H9 (cell line): ENCODE data around the gene PHF12. TPM values are rescaled to one million over a fixed set of nuclear protein-coding genes. Genes with fewer than 3 reads are reported as not detected.

Experiments
- DNase-seq: peaks from one replicate; pipeline ENCODE4 v3.0.0-alpha.2; 2017
- H2AFZ ChIP-seq: one replicate; pipeline ENCODE4 v1.6.1; 2013; ENCODE audit warnings: mild to moderate bottlenecking, low read length, control low read depth, moderate library complexity
- H2AK5ac ChIP-seq: 2 replicates; pipeline ENCODE4 v1.6.1; 2013; ENCODE audit warnings: low read length, control low read depth, mixed read lengths; ENCODE audit not compliant: insufficient read length
- H2BK120ac ChIP-seq: one replicate; pipeline ENCODE4 v1.6.1; 2013; ENCODE audit warnings: low read depth, mild to moderate bottlenecking, low read length, control low read depth, inconsistent platforms; ENCODE audit not compliant: poor library complexity, severe bottlenecking
- H2BK12ac ChIP-seq: 2 replicates; pipeline ENCODE4 v1.6.1; 2013; ENCODE audit warnings: low read length, control low read depth, mixed read lengths, low read depth; ENCODE audit not compliant: insufficient read length
- H2BK15ac ChIP-seq: 2 replicates; pipeline ENCODE4 v1.6.1; 2013; ENCODE audit warnings: low read depth, low read length, control low read depth
- H2BK20ac ChIP-seq: one replicate; pipeline ENCODE4 v1.6.1; 2013; ENCODE audit warnings: low read depth, mild to moderate bottlenecking, low read length, control low read depth, inconsistent platforms; ENCODE audit not compliant: poor library complexity, severe bottlenecking
- H2BK5ac ChIP-seq: 2 replicates; pipeline ENCODE4 v1.6.1; 2013; ENCODE audit warnings: low read length, control low read depth, mixed read lengths; ENCODE audit not compliant: insufficient read length
- H3K14ac ChIP-seq: 2 replicates; pipeline ENCODE4 v1.6.1; 2013; ENCODE audit warnings: low read length, control low read depth; ENCODE audit not compliant: insufficient read depth
- H3K18ac ChIP-seq: 2 replicates; pipeline ENCODE4 v1.6.1; 2013; ENCODE audit warnings: low read depth, mild to moderate bottlenecking, mixed read lengths, low read length, control low read depth; ENCODE audit not compliant: insufficient read length
- H3K23ac ChIP-seq: 2 replicates; pipeline ENCODE4 v1.6.1; 2013; ENCODE audit warnings: low read length, control low read depth, mixed read lengths, low read depth; ENCODE audit not compliant: insufficient read length
- H3K23me2 ChIP-seq: 2 replicates; pipeline ENCODE4 v1.6.1; 2013; ENCODE audit warnings: low read depth, mild to moderate bottlenecking, mixed read lengths, low read length, control low read depth; ENCODE audit not compliant: insufficient read length, poor library complexity, severe bottlenecking
- H3K27ac ChIP-seq: 2 replicates; pipeline ENCODE4 v1.5.1; 2013; ENCODE audit warnings: low read length, control low read depth, mixed read lengths, low read depth; ENCODE audit not compliant: insufficient read length
- H3K27me3 ChIP-seq: 2 replicates; pipeline ENCODE4 v1.6.1; 2013; ENCODE audit warnings: low read length, control low read depth, inconsistent platforms; ENCODE audit not compliant: insufficient read depth
- H3K4ac ChIP-seq: 2 replicates; pipeline ENCODE4 v1.6.1; 2013; ENCODE audit warnings: low read depth, mild to moderate bottlenecking, control low read depth, inconsistent platforms, low read length, moderate library complexity
- H3K4me1 ChIP-seq: 2 replicates; pipeline ENCODE4 v1.6.1; 2013; ENCODE audit warnings: low read length, control low read depth, inconsistent platforms; ENCODE audit not compliant: insufficient read depth
- H3K4me2 ChIP-seq: 2 replicates; pipeline ENCODE4 v1.6.1; 2013; ENCODE audit warnings: low read length, control low read depth, mixed read lengths; ENCODE audit not compliant: insufficient read length, insufficient read depth
- H3K56ac ChIP-seq: 2 replicates; pipeline ENCODE4 v1.6.1; 2013; ENCODE audit warnings: low read depth, mild to moderate bottlenecking, mixed read lengths, low read length, control low read depth; ENCODE audit not compliant: insufficient read length
- H3K79me1 ChIP-seq: 2 replicates; pipeline ENCODE4 v1.6.1; 2013; ENCODE audit warnings: low read depth, mild to moderate bottlenecking, moderate library complexity, low read length, control low read depth, inconsistent platforms; ENCODE audit not compliant: insufficient read depth, poor library complexity, severe bottlenecking
- H3K79me2 ChIP-seq: 2 replicates; pipeline ENCODE4 v1.6.1; 2013; ENCODE audit warnings: low read length, control low read depth, inconsistent platforms; ENCODE audit not compliant: insufficient read depth
- H3K9ac ChIP-seq: 2 replicates; pipeline ENCODE4 v1.6.1; 2013; ENCODE audit warnings: low read length, control low read depth, mixed read lengths; ENCODE audit not compliant: insufficient read length; ENCODE audit errors: extremely low read depth
- H3K9me3 ChIP-seq: one replicate; pipeline ENCODE4 v1.6.1; 2013; ENCODE audit warnings: low read depth, low read length, inconsistent platforms; ENCODE audit not compliant: control insufficient read depth
- H3T11ph ChIP-seq: one replicate; pipeline ENCODE4 v1.6.1; 2013; ENCODE audit warnings: mild to moderate bottlenecking, low read length, control low read depth, inconsistent platforms
- H4K20me1 ChIP-seq: one replicate; pipeline ENCODE4 v1.6.1; 2013; ENCODE audit not compliant: control insufficient read depth, insufficient read length, insufficient read depth
- H4K5ac ChIP-seq: 2 replicates; pipeline ENCODE4 v1.6.1; 2013; ENCODE audit warnings: low read depth, mild to moderate bottlenecking, mixed read lengths, low read length, control low read depth; ENCODE audit not compliant: insufficient read length
- H4K8ac ChIP-seq: replicated peaks from 2 replicates; pipeline ENCODE4 v1.6.1; 2013; ENCODE audit warnings: low read length, control low read depth, mixed read lengths, low read depth; ENCODE audit not compliant: insufficient read length
- H4K91ac ChIP-seq: 2 replicates; pipeline ENCODE4 v1.6.1; 2013; ENCODE audit warnings: low read depth, mild to moderate bottlenecking, moderate library complexity, mixed read lengths, low read length, control low read depth; ENCODE audit not compliant: insufficient read length
- H3K27ac Mint-ChIP-seq, 3 experiments: 2 replicates in 2 of 3; 3 replicates in 1 of 3; pipeline ENCODE4 v1.8.0; 2020 to 2021; ENCODE audit warnings: mixed read lengths in 3 of 3, mild to moderate bottlenecking in 1 of 3, moderate library complexity in 1 of 3
- H3K27me3 Mint-ChIP-seq: 2 replicates; pipeline ENCODE4 v1.8.0; 2021; ENCODE audit warnings: low read depth, mild to moderate bottlenecking, moderate library complexity, mixed read lengths
- H3K36me3 Mint-ChIP-seq, 3 experiments: 2 replicates in 2 of 3; 3 replicates in 1 of 3; pipeline ENCODE4 v1.8.0; 2020 to 2021; ENCODE audit warnings: low read depth in 3 of 3, mixed read lengths in 3 of 3; ENCODE audit not compliant: insufficient read depth in 1 of 3
- H3K4me1 Mint-ChIP-seq, 2 experiments: 2 replicates each; pipeline ENCODE4 v1.8.0; 2020; ENCODE audit warnings: mixed read lengths in 2 of 2
- H3K4me3 Mint-ChIP-seq, 2 experiments: 2 replicates in 1 of 2; 3 replicates in 1 of 2; pipeline ENCODE4 v1.8.0; 2020 to 2021; ENCODE audit warnings: mild to moderate bottlenecking in 2 of 2, mixed read lengths in 2 of 2, moderate library complexity in 1 of 2
- H3K9me3 Mint-ChIP-seq, 2 experiments: 2 replicates in 1 of 2; 3 replicates in 1 of 2; pipeline ENCODE4 v1.8.0; 2020; ENCODE audit warnings: mild to moderate bottlenecking in 2 of 2, mixed read lengths in 2 of 2, moderate library complexity in 1 of 2
- WGBS: extraction: QIAGEN DNeasy Blood & Tissue Kit; methylation state at CpG from one replicate; pipeline ENCODE4 v1.1.7; 2013; ENCODE audit warnings: missing lambda C conversion rate, low lambda C conversion rate, mixed read lengths; ENCODE audit not compliant: insufficient read length; ENCODE audit errors: extremely low coverage; 5-methylcytosine and 5-hydroxymethylcytosine counted together
- total RNA-seq: library from RNA; stranded (reverse); gene quantifications from 2 replicates; pipeline ENCODE4 v1.2.1, GENCODE V29; 2021
- TF ChIP-seq, protein P1 (sequence below): fragments of 200-600 bp; sonication (generic); conservative IDR thresholded peaks from 3 replicates; pipeline ENCODE4 v1.8.0; 2021; ENCODE audit warnings: antibody characterized with exemption, mild to moderate bottlenecking

Gene PHF12
- total RNA-seq, 1 experiment from 2014 or later, result 62.1 TPM

GRCh38 chr17:28862561-28862960 is 88.8 kb downstream of the PHF12 start:
- TF ChIP-seq, protein P1, sequence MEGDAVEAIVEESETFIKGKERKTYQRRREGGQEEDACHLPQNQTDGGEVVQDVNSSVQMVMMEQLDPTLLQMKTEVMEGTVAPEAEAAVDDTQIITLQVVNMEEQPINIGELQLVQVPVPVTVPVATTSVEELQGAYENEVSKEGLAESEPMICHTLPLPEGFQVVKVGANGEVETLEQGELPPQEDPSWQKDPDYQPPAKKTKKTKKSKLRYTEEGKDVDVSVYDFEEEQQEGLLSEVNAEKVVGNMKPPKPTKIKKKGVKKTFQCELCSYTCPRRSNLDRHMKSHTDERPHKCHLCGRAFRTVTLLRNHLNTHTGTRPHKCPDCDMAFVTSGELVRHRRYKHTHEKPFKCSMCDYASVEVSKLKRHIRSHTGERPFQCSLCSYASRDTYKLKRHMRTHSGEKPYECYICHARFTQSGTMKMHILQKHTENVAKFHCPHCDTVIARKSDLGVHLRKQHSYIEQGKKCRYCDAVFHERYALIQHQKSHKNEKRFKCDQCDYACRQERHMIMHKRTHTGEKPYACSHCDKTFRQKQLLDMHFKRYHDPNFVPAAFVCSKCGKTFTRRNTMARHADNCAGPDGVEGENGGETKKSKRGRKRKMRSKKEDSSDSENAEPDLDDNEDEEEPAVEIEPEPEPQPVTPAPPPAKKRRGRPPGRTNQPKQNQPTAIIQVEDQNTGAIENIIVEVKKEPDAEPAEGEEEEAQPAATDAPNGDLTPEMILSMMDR, result no peak
- Histone ChIP-seq H2BK12ac (no peak overlapping the region), H3K79me1 (no peaks in the 10 kb centered on the region), H2AK5ac (no peak overlapping the region), H4K91ac (no peak overlapping the region), H3K9ac (no peak overlapping the region), H3K14ac (no peak overlapping the region), H3K23ac (no peak overlapping the region), H3K56ac (no peak overlapping the region), H3T11ph (no peak overlapping the region), H3K27ac (no peak overlapping the region), H4K8ac (no peak overlapping the region), H3K18ac (no peak overlapping the region), H2BK120ac (no peak overlapping the region), H3K4me1 (no peaks in the 10 kb centered on the region; the same call in 1 of the 2 replicates), H4K5ac (no peak overlapping the region), H2BK5ac (no peak overlapping the region), H2AFZ (no peak overlapping the region), H4K20me1 (no peaks in the 10 kb centered on the region), H3K27me3 (no peaks in the 10 kb centered on the region), H3K23me2 (peaks cover 3% of the 10 kb centered on the region), H2BK20ac (no peak overlapping the region), H2BK15ac (no peak overlapping the region), H3K79me2 (no peaks in the 10 kb centered on the region), H3K4me2 (no peak overlapping the region), H3K9me3 (no peaks in the 10 kb centered on the region), H3K4ac (no peak overlapping the region)
- no peaks in the 10 kb centered on the region; the same call in none of the 2 replicates for H3K27me3 Mint-ChIP-seq
- peaks cover 14 to 21% of the 10 kb centered on the region in 2 experiments for H3K4me1 Mint-ChIP-seq
- H3K9me3 Mint-ChIP-seq, result no peaks in the 10 kb centered on the region
- H3K4me3 Mint-ChIP-seq, result no peak overlapping the region
- no peak overlapping the region for H3K27ac Mint-ChIP-seq
- WGBS, result no CpG with 5 or more reads among the region's 3 CpGs
- no peak for DNase-seq
- H3K36me3 Mint-ChIP-seq, result peaks cover 21 to 31% (median 30%) of the 10 kb centered on the region in 3 experiments
